Lower leg skin (tissue), 3 donors: ENCODE results near the gene ADAMTS19.

Experiments used
- POLR2A ChIP-seq, 2 donors: fragments of 450-650 bp; IDR thresholded peaks; one replicate each; pipeline ENCODE4 v1.6.1; 2016 to 2017; ENCODE audit warnings: antibody characterized with exemption in 2 of 2, mild to moderate bottlenecking in 1 of 2, moderate library complexity in 1 of 2
- TF ChIP-seq, protein P1 (sequence below), 3 donors: fragments of 450-650 bp; IDR thresholded peaks; one replicate each; pipeline ENCODE4 v1.5.1; 2016; ENCODE audit warnings: antibody characterized with exemption in 3 of 3, mild to moderate bottlenecking in 3 of 3, moderate library complexity in 2 of 3

DNA sequence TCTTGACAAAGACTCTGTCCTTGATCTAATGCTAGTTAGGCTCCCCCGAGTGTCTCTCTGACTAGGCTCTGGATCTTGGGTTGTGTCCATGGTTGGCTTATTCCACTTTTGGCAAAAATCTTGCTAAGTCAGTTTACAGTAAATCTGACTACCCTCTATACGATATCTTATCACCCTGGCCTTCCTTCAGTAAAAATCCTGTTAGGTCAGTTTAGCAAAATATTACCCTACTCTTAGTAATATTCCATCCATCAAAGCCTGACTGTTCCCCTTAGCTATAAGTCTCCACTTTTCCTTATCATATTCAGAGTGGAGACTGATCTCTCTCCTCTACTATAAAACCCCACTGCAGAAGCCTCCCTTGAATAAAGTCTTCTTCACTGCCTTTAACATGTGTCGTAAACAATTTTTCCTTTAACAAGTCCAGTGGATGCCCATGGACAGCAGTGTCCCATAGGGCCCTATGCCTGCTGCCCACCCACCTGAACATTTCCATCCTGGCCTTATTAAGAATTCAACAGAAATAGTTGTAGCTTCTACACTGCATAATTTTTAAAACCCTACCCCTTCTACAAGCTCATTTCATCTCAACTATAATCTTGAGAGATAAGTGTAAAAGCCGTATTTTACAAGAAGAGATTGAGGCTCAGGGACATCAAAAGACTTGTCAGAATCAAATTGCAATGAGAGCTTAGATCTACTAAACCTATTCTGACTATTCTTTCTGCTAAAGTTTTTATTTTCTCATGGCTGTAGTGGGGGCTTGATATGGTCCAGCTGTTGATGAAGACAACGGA is 310.1 kb downstream of the ADAMTS19 start:
- TF ChIP-seq POLR2A (IDR thresholded peaks at IDR 0.05): no peak
- TF ChIP-seq, protein P1, sequence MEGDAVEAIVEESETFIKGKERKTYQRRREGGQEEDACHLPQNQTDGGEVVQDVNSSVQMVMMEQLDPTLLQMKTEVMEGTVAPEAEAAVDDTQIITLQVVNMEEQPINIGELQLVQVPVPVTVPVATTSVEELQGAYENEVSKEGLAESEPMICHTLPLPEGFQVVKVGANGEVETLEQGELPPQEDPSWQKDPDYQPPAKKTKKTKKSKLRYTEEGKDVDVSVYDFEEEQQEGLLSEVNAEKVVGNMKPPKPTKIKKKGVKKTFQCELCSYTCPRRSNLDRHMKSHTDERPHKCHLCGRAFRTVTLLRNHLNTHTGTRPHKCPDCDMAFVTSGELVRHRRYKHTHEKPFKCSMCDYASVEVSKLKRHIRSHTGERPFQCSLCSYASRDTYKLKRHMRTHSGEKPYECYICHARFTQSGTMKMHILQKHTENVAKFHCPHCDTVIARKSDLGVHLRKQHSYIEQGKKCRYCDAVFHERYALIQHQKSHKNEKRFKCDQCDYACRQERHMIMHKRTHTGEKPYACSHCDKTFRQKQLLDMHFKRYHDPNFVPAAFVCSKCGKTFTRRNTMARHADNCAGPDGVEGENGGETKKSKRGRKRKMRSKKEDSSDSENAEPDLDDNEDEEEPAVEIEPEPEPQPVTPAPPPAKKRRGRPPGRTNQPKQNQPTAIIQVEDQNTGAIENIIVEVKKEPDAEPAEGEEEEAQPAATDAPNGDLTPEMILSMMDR (IDR thresholded peaks at IDR 0.05): no peak
